Endometrial microvascular endothelial cells (primary cell): Measurements from ENCODE around the gene FAP. TPM values are rescaled to one million over a fixed set of nuclear protein-coding genes. Genes with fewer than 3 reads are reported as not detected.

ENCODE experiments used
- in situ Hi-C: cut with HindIII; loops from 2 replicates; pipeline ENCODE4 v1.10.0; 2017; ENCODE audit warnings: low sequenced_read_pairs, low pct_unique_long_range_greater_than_20kb; ENCODE audit errors: inconsistent ontology term
- total RNA-seq: library from RNA; depleted of rRNA; stranded (reverse); fragments of >200 nt; gene quantifications from one replicate; pipeline ENCODE4 v1.2.3, GENCODE V29; 2015; ENCODE audit errors: inconsistent ontology term

The FAP gene
- total RNA-seq, 1 donor from 2014 or later, result 30.1 TPM

DNA sequence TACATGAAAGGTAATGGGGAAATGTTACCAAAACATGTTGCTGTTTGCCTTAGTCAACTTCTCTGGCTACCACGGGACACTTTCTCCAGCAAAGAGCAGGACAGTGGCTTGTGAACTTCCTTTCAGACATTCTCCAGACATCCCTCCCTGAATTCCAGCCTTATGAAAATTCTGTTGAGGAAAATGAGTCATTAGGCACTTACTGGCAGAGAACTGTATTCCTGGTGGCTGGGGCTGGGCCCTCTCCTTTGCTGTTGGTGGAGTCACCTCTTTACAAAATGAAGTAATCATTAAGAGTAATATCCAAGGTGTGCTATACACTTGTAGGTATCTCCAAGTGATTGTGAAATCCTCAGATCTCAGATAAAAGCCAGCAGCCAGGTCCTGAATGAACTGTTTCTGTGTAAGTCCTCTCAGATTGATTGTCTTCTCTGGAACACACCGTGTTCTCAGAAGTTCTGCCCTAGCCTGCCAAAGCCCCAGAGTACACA, 1.3 kb upstream of the FAP start:
- in situ Hi-C loops, result no loop called here

DNA sequence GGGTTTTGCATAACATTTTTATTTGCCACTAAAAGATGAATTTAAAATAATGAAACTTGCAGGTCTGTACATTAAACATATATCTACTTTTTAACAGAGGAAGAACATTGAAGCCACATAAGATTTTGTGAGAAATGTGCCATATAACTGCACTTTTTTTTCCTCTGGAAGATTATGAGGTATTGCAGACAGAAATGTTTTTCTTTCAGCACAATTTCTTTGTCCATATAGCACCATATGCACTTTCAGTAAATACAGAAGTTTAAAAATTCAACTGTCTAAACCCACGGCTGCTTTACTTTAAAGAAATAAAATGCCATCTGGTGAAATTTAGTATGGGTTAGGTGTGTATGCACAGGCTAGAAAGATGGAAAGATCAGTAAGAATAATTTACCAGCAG, 470 bp upstream of the FAP start:
- in situ Hi-C loops, result no loop called here

DNA sequence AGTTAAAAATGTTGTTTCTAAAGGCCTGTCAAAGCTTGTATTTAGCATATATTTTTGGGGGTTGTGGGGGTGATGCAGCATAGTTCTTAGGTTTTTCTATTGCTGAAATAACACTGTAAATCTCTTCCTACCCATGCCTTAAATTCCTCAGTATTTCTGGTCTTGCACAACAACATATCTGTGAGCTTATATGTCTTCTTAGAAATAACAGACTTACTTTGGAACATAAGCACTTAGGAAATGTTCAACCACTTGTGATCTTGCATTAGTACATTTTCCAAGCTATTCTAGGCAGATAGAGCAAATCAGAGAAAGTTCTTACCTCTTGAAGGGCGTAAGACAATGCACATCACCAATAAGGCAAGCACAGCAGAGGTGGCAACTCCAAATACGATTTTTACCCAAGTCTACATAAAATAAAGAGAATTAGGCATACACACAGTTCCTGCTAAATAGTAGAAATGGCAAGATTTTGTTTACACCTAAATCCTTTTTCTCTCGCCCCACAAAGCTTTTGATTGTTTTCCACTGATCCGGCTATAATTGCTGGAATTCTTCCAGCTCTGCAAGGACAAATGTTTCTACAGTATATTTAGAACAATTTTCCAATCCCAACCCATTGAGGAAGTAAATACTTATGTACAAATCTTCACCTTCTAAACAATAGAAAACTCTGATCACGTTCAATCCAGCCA, 512 bp downstream of the FAP start:
- in situ Hi-C loops, result no loop called here

DNA sequence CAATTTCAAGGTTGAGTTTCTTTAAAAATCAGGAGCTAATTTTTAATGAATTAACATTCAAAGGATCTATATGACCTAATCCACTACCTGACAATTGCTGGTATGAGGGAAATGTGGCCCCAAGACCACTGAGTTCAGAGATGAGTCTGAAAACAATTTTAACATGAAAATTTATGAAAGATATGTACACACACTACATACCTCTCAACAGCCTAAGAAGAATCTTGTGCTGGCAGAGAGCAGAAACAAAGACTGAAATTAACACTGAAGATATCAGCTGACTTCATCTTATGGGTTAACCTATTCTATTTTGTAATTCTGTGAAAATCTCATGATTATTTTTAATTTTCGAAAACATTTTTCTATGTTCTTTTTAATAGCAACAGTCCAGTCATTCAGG, 1.7 kb downstream of the FAP start:
- in situ Hi-C loops, result no loop called here

DNA sequence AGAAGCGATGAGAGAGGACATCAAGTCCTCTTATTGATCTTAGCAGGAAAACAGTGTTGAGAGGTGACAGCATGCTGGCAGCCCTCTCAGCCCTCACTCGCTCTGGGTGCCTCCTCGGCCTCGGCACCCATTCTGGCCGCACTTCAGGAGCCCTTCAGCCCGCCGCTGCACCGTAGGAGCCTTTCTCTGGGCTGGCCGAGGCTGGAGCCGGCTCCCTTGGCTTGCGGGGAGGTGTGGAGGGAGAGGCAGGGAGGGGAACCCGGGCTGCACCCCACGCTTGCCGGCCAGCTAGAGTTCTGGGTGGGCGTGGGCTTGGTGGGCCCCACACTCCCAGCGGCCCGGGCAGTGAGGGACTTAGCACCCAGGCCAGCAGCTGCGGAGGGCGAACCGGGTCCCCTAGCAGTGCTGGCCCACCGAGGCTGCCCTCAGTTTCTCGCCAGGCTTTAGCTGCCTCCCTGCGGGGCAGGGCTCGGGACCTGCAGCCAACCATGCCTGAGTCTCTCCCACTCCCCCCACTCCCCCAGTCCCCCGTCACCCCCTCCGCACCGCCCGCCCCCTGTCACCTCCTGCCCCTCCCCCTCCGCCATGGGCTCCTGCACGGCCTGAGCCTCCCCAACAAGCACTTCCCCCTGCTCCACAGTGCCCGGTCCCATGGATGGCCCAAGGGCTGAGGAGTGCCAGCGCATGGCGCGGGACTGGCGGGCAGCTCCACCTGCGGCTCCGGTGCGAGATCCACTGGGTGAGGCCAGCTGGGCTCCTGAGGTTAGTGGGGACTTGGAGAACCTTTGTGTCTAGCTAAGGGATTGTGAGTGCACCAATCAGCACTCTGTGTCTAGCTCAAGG, 8.4 kb downstream of the FAP start:
- in situ Hi-C loops, result no loop called here

DNA sequence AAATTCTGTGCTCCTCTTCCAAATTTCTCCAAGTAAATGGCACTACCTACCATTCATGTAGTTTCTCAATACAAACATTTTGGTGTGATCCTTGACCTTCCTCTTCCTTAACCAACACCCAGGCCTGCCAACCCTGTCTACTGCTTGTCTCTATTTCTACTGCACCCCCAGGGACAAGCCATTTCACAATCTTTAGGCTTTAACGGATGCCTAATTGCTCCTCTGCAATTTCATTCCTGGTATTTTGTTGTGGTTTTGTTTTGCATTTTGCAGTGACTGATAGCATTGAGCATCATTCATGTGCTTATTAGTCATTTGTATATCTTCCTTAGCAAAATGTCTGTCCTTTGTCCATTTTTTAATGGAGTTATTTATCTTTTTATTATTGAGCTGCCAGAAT, 10.0 kb downstream of the FAP start:
- in situ Hi-C loops, result no loop called here

DNA sequence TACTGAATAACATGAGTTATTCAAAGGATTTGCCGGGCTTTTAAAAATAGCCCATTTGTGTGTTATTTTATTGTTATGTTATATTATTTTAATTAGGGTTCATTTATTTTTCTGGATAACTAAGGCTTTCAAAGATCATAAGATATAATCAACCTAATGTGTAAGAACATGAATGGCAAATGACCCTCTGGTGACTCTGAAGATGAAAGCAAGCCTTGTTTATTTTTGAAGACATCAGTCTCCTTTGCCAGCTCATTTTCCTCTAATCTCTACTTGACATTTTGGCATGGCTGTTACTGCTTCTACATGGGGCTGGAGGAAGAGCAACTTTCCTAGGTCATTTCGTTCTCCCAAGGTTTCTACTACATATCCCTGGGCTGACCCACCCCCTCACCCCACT, 10.6 kb downstream of the FAP start:
- in situ Hi-C loops, result no loop called here

DNA sequence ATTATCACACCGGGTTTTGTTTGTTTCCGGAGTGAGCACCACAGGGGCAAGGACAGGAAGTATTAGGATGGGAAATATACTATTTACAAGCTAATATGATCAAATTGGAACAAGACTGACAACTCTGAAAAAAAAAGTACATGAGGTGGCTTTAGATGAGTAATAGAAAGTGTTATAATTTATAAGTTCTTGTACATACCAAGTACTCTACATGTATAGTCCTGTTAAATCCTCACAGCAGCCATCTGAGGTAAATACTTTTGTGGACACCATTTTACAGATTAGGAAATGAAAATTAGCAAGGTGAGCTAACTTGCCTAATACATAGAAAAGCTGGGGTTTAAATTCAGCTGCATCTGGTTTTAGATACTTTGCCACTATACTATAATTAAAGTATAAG, 11.2 kb downstream of the FAP start:
- in situ Hi-C loops, result no loop called here

DNA sequence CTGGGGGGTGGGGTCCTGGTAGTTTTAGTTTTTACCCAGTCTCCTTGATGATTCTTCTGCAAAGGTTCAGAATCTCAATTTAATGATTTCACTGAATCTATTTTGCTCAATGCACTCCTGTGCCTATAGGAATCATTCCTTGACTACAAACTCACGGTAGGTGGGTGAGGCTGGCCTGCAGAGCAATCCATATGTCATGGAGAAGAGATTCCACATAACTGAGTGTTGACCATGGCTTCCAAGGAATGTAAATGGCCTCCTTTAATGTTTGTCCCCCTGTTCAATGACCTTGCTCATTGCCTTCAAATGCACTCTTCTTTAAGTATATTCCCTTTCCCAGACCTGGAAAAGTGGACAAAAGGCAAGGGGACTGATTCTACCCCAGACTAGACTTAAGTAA, 12.5 kb downstream of the FAP start:
- in situ Hi-C loops, result no loop called here

DNA sequence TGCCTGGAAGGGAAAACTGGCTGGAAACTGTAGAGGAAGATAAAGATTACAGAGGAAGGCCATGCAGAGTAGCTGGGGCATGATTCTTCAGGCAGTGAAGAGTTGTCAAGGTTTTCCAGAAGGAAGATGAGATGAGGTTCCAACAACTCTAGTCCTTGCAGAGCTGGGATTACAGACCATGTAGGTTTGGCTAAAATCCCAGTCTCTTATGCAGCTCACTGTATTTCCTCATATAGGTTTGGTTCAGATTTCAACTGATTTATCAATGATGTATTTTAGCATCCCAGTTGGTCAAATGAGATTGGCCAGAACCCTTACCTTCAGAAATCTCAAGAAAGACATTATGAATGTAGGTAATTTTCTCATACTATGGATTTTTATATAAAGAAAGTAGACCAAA, 16.4 kb downstream of the FAP start:
- in situ Hi-C loops, result no loop called here

DNA sequence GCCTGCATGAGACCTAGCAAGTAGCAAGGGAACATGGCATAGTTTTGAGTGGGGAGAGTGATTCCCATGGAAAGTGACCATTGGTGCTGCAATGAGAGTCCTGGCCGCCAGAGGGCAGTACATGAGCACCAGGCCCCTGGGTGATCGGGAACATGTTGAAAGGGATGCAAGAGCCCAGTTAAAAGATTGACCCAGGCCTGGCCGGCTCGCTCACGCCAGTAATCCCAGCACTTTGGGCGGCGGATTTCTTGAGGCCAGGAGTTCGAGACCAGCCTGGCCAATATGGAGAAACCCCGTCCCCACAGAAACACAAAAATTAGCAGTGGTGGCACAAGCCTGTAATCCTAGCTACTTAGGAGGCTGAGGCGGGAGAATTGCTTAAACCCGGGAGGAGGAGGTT, 22.2 kb downstream of the FAP start:
- in situ Hi-C loops, result no loop called here

DNA sequence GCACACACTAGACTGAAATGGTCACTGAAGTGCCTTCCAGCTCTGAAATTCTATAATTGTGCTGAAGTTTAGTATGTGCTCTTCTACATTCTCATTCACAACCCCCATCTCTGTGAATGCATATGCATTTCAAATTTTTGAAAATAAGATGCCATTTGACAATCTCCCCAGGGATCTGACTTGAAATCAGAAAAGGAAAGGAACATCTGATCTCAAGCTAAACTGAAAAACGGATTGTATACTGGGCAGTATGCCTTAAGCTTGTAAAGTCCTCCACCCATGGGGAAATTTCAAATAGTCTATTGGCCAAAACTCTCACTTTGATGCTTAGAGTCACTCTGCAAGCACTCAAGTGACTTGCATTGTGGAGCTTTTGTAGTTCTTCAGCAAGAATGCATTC, 22.9 kb downstream of the FAP start:
- in situ Hi-C loops, result no loop called here

DNA sequence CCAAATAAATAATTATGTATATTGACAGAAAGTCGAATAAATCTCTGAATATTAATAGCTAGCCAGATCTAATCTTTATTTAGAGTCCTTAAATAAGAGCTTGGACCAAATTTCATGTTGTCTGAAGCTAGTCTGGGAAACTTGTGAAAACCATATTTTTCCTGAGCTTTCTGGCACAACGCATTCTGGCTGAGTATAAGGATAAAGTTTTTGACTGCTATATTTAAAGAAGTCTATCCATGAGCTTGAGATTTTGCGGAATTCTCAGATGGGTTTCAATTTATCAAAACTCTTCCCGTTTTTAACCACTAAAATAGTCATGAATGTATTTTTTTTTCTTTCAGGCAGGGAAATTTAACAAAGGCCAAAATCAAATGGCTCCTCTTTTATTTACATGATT, 23.8 kb downstream of the FAP start:
- in situ Hi-C loops, result no loop called here

DNA sequence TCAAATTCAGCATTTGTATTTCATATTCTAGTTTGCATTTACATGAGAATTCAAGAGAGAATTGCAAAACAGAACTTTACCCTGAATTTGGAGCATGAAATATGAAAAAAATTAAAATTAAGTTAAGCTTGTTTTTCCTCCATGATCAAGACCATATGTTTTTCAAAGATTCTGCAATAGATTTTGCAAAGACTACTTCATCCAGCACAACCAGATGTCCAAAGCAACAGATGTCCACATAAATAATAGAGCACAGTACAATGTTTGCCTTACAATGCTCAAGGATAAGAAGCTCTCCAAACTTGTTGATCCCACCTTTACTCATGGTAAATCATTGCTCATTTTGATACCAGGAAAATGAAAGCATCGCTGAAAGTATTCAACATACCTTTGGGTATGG, 25.6 kb downstream of the FAP start:
- in situ Hi-C loops, result no loop called here

DNA sequence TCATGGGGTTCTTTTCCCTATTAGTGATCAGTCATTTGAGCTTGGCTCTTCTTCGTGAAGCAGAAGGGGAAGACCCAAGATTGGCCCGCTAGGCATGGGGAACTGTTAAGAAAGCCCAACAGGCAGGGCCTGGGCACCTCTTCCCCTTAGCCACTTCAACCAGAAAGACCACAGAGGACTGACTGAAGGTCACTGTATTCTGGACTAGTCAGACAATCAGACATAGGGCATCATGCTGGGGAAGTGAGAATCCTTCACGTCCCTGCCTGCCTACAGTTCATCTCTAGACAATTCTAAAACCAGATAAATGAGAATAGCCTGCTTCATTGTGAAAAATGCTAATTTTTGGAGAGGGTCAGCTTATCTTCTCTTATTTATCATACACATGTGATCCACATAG, 28.1 kb downstream of the FAP start:
- in situ Hi-C loops, result no loop called here

DNA sequence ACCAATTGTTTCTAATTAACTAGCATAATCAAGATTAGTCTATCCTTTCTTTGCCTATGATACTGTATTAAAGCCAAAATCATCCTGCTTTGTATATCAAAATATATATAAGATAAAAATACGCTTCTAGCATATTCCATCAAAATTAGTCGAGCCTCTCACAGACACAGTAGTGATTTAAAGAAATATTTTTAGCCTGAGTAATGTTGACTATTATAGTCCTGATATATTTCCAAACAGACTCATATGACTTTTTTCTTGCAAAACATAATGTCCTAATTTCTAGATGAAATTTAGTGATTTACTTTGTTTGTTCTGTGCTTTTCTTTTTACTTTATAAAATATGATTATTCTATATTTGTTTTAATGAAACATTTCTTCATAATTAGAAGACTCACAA, 30.9 kb downstream of the FAP start:
- in situ Hi-C loops, result no loop called here

DNA sequence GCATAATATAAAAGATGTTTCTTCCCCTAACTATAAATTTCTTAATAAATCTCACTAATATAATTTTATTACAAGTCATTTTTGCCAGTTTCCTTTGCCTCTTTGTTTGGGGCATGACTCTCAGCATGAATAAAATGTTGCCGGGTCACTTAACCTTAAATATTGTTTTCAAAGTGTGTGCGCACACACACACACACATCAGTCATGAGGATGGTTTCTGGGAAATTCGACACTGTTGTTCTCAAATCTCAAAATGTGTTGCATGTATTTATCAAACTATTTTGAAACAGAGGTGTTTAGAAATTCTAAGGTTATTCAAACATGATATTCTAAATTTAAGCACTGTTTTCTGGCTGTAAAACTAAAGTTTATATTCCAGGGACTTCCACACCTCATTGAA, 31.5 kb downstream of the FAP start:
- in situ Hi-C loops, result no loop called here

DNA sequence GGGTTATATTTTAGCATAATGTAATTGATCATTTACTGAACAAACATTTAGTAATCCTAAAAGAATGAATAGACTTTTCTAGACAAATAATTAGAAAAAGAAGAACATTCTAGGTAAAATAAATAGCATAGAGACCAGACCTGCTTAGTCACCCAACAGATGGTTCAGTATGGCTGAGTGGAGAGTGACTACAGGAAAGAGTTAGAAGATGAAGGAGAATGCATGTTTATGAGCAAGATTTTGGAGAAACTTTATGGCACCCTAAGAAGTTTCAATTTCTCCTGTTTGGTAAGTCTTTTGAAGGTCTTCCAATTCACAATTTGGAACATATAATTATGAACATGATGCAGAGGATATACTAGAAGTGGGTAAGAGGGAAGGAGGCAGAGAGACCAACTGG, 32.9 kb downstream of the FAP start:
- in situ Hi-C loops, result no loop called here

DNA sequence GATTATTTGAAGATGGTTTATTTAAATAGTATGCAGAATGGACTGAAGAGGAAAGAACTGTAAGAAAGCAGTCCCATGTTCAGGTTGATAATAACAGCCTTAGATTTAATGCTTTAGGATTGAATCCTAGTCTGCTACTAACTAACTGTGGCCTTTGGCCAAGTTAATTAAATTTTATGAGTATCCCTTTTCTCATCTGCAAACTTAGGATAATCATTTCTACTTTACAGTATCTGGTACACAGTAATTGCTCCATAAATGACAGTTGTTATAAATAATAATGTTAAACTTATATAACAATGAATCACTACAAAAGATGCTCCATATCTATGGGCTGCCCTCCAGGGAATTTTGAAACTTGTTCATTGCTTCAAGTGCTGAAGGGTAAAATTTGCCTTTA, 41.0 kb downstream of the FAP start:
- in situ Hi-C loops, result no loop called here

DNA sequence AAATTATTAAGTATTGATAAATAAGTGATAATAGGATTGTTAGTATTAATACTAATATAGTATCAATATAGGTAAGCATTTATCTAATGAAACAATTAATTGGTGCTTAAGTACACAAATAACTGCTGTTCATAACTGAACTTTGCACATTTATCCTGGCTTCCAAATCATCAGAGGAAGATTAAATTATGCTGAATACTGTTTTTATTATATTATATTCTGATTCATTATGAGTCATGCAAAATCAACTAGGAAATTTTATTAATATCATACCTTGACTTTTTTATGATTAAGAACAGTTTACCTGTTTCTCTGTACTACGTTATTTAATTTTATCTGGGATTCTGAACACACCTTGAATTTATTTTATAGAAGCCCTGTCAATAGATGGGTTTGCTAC, 42.6 kb downstream of the FAP start:
- in situ Hi-C loops, result no loop called here
